ENCODE measurements around the gene CPEB4. TPM values are rescaled to one million over a fixed set of nuclear protein-coding genes. Genes with fewer than 3 reads are reported as not detected.

CPEB4 gene
- total and polyA plus RNA-seq, 9 of the 15 experiments (the other 6 are each of a cell fraction or from before 2014, with no cell fraction given): 7.4 to 21.3 (median 12.4) TPM

DNA sequence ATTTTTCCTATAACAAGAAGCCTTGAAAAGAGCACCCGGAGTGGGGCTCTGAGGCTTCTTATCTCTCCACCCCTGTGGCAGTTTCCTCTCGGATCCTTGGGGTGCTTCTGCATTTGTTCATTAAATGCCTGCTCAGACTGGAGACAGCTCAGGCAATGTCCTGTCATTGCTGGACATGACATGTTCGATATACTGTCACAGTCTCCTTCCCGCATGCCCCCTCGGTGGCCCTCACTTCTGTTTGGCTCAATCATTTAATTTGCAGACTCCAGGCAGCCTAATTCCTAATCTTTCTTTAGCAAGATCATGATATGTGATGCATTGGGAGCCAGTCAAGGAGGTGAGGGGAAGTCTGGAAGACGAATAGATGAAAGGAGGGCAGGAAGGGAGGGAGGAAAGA is 37.5 kb upstream of the CPEB4 start:
- H3K9me3 ChIP-seq (replicated peaks; ENCODE audit: control insufficient read depth, insufficient read depth, low read depth, low read length): no peaks in the 10 kb centered on the region
- BruUV-seq (replicated peaks): no TSS peak
- H3K9me1 ChIP-seq (ENCODE audit: control insufficient read depth, insufficient read depth, low read length): no peaks in the 10 kb centered on the region
- no peaks in the 10 kb centered on the region for H3K36me3 ChIP-seq (ENCODE audit: control insufficient read depth, insufficient read depth, low read length)
- intact Hi-C loops (cut with micrococcal nuclease) (no loop called here), in situ Hi-C loops (cut with MboI) (no loop called here)
- DNase-seq (ENCODE audit: extremely low read depth in 1 of 4, low spot score in 3 of 4): peak in 2 of 4 experiments; percentile 66 to 77
- ATAC-seq: peak; percentile 14; the same call in 2 of the 3 replicates
- no peak overlapping the region for H3K4me3 ChIP-seq
- no peaks in the 10 kb centered on the region; a peak in 1 of 5 replicates for H3K27me3 ChIP-seq (ENCODE audit: control insufficient read depth in 2 of 2, insufficient read depth in 2 of 2, low read length in 2 of 2)
- POLR2A ChIA-PET: interaction anchor here (0.8 to 4.5 kb wide), 5 partner anchors 8 to 40 kb away, joined by 3 to 20 read pairs (median 4); no protein-coding TSS in a partner anchor
- peaks cover 43 to 69% of the 10 kb centered on the region in 2 experiments for H3K4me1 ChIP-seq (replicated peaks in 1 of 2; ENCODE audit: control insufficient read depth in 2 of 2, insufficient read depth in 2 of 2, low read length in 2 of 2)
- no peaks in the 10 kb centered on the region for H3K79me2 ChIP-seq (ENCODE audit: control insufficient read depth, insufficient read depth, low read length)
- H3K27ac ChIP-seq (ENCODE audit: extremely low read depth, low read depth, low read length): peak overlapping the region; percentile 91
- H2AFZ ChIP-seq (ENCODE audit: low read depth, low read length): peak overlapping the region; percentile 61
- WGBS (ENCODE audit: insufficient coverage, low coverage, missing lambda C conversion rate): 2% methylated on average over 6 of the region's 6 CpGs
- H4K20me1 ChIP-seq (replicated peaks; ENCODE audit: control insufficient read depth, insufficient read depth, low read length): no peaks in the 10 kb centered on the region
- peak overlapping the region; percentile 48 for H3K4me2 ChIP-seq (ENCODE audit: insufficient read depth, low read length)
- CTCF ChIA-PET (ENCODE audit: low intra/inter-chr PET ratio): no interaction called here
- H3K9ac ChIP-seq (ENCODE audit: insufficient read depth in 1 of 2, low read depth in 2 of 2, low read length in 2 of 2): peak overlapping the region; percentile 11 to 46; a peak in 3 of 4 replicates
- FAIRE-seq: peak; percentile 88
- TF ChIP-seq SPI1 (IDR thresholded peaks at IDR 0.05; ENCODE audit: borderline replicate concordance, low read depth, low read length): peak; percentile 41; the same call in 1 of the 2 replicates
- peak; percentile 20; the same call in 1 of the 2 replicates for TF ChIP-seq NCOR1 (IDR thresholded peaks at IDR 0.05)
- no peak for TF ChIP-seq HMG20B (CRISPR knock-in tag; IDR thresholded peaks at IDR 0.05)
- TF ChIP-seq, protein P1, sequence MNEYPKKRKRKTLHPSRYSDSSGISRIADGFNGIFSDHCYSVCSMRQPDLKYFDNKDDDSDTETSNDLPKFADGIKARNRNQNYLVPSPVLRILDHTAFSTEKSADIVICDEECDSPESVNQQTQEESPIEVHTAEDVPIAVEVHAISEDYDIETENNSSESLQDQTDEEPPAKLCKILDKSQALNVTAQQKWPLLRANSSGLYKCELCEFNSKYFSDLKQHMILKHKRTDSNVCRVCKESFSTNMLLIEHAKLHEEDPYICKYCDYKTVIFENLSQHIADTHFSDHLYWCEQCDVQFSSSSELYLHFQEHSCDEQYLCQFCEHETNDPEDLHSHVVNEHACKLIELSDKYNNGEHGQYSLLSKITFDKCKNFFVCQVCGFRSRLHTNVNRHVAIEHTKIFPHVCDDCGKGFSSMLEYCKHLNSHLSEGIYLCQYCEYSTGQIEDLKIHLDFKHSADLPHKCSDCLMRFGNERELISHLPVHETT (CRISPR knock-in tag; conservative IDR thresholded peaks at IDR 0.05 in 1 of 2, IDR thresholded peaks at IDR 0.05 in 1 of 2): 0 out of 4 replicates have a peak, but pooled peaks of 1 of the 2 experiments have one; percentile 38
- TF ChIP-seq MAFF (IDR thresholded peaks at IDR 0.05; ENCODE audit: low read length): no peak
- TF ChIP-seq, protein P2, sequence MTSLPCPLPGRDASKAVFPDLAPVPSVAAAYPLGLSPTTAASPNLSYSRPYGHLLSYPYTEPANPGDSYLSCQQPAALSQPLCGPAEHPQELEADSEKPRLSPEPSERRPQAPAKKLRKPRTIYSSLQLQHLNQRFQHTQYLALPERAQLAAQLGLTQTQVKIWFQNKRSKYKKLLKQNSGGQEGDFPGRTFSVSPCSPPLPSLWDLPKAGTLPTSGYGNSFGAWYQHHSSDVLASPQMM (CRISPR knock-in tag; IDR thresholded peaks at IDR 0.05): no peak
- no peak for TF ChIP-seq FOXA3 (CRISPR knock-in tag; conservative IDR thresholded peaks at IDR 0.05 in 1 of 2, IDR thresholded peaks at IDR 0.05 in 1 of 2)
- 0 out of 2 replicates have a peak, but pooled peaks have one; percentile 19 for TF ChIP-seq ETV1 (tag; conservative IDR thresholded peaks at IDR 0.05; ENCODE audit: low read depth)
- no peak for TF ChIP-seq NCOA2 (IDR thresholded peaks at IDR 0.05; ENCODE audit: partially characterized antibody in 2 of 2)
- TF ChIP-seq ZNF717 (CRISPR knock-in tag; IDR thresholded peaks at IDR 0.05): no peak
- TF ChIP-seq CXXC5 (CRISPR knock-in tag; IDR thresholded peaks at IDR 0.05): peak; percentile 34; the same call in 1 of the 2 replicates
- TF ChIP-seq SMAD4 (CRISPR knock-in tag; conservative IDR thresholded peaks at IDR 0.05): peak; percentile 77
- TF ChIP-seq FOXM1 (IDR thresholded peaks at IDR 0.05; ENCODE audit: low read depth): no peak
- TF ChIP-seq FOXM1 (CRISPR knock-in tag; IDR thresholded peaks at IDR 0.05; ENCODE audit: low read depth): no peak
